Neural crest cell (in vitro differentiated cells): ENCODE measurements around the gene ABCA6. TPM values are rescaled to one million over a fixed set of nuclear protein-coding genes. Genes with fewer than 3 reads are reported as not detected.

Experiments
- DNase-seq: peaks from one replicate; pipeline ENCODE4 v3.0.0; 2021; ENCODE audit warnings: low read depth, mixed read lengths, low spot score
- H3K27ac Mint-ChIP-seq: one replicate; pipeline ENCODE4 v1.8.0; 2021; ENCODE audit warnings: mild to moderate bottlenecking, mixed read lengths; ENCODE audit not compliant: unreplicated experiment
- H3K27me3 Mint-ChIP-seq: 2 replicates; pipeline ENCODE4 v1.8.0; 2021; ENCODE audit warnings: low read depth, mild to moderate bottlenecking, mixed read lengths
- H3K36me3 Mint-ChIP-seq: 2 replicates; pipeline ENCODE4 v1.8.0; 2021; ENCODE audit warnings: low read depth, mild to moderate bottlenecking, mixed read lengths
- H3K4me1 Mint-ChIP-seq: 2 replicates; pipeline ENCODE4 v1.8.0; 2021; ENCODE audit warnings: mixed read lengths
- H3K4me3 Mint-ChIP-seq: one replicate; pipeline ENCODE4 v1.8.0; 2021; ENCODE audit warnings: mild to moderate bottlenecking, mixed read lengths
- H3K9me3 Mint-ChIP-seq: 2 replicates; pipeline ENCODE4 v1.8.0; 2021; ENCODE audit warnings: mixed read lengths
- CTCF ChIP-seq: fragments of 200-600 bp; sonication (generic); conservative IDR thresholded peaks from 2 replicates; pipeline ENCODE4 v1.5.0; 2021; ENCODE audit warnings: antibody characterized with exemption, mild to moderate bottlenecking
- total RNA-seq: library from RNA; stranded (reverse); gene quantifications from 2 replicates; pipeline ENCODE4 v1.2.1, GENCODE V29; 2021

ABCA6 gene
- total RNA-seq, 1 donor from 2014 or later = 0.16 TPM

DNA sequence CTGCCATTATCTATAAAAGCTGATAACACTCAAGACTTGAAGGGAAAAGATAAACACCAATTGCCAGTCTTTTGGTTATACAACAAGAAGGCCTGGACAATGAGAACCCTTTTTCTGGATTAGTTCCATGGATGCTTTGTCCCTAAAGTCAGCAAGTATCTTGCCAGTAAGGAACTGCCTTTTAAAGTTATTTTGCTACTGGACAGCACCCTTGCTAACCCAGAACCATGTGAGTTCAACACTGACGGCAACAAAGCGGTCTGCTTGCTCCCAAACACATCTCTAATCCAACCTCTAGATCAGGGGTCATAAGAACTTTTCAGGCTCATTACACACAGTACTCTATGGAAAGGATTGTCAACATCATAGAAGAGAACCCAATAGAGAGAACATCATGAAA lies 25.3 kb upstream of the ABCA6 start:
- no peak overlapping the region for H3K27ac Mint-ChIP-seq
- DNase-seq = no peak
- peaks cover 2% of the 10 kb centered on the region for H3K36me3 Mint-ChIP-seq
- no peak overlapping the region for H3K4me3 Mint-ChIP-seq
- no peak for TF ChIP-seq CTCF
- H3K9me3 Mint-ChIP-seq = peaks cover 7% of the 10 kb centered on the region
- peaks cover 5% of the 10 kb centered on the region for H3K4me1 Mint-ChIP-seq
- H3K27me3 Mint-ChIP-seq = no peaks in the 10 kb centered on the region

DNA sequence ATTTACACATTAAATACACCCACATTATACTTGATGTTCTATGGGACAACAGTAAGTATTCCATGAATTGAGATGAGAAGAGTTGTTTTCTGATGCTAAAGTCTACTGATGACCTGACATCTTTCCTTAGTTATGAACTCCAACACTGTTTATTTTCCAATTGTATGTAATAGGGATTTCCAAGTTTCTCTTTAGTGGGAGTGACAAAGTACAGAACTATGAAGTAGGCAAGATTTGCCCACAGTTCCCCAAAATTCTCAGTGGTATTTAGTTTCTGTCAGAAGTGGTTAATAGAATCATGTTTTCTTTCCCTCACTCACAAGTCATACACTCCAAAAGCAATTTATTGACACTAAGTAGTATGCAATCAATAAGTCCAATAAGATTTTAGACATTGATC lies 22.5 kb upstream of the ABCA6 start:
- Mint-ChIP-seq H3K9me3 (peaks cover 7% of the 10 kb centered on the region), H3K27me3 (no peaks in the 10 kb centered on the region), H3K4me3 (no peak overlapping the region), H3K36me3 (peaks cover 2% of the 10 kb centered on the region), H3K27ac (no peak overlapping the region), H3K4me1 (peaks cover 5% of the 10 kb centered on the region)
- DNase-seq = no peak
- no peak for TF ChIP-seq CTCF

GRCh38 chr17:69159418-69159817 lies 17.7 kb upstream of the ABCA6 start:
- Mint-ChIP-seq H3K27me3 (no peaks in the 10 kb centered on the region), H3K4me1 (no peaks in the 10 kb centered on the region)

DNA sequence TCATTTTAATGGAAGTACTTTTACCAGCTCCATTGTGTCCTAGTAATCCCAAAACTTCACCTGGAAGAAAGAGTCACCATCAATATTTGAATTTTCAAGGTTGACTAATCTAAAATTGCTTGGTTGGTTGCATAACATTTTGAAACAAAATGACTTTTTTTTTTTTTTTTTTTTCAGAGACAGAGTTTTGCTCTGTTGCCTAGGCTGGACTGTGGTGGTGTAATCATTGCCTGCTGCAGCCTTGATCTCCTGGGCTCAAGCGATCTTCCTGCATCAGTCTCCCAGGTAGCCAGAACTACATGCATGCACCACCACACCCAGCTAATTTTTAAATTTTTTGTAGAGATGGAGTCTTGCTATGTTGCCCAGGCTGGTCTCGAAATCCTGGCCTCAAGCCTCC lies 12.6 kb upstream of the ABCA6 start:
- no peak overlapping the region for H3K27ac Mint-ChIP-seq
- no peak for DNase-seq
- no peaks in the 10 kb centered on the region for H3K4me1 Mint-ChIP-seq
- peaks cover 3% of the 10 kb centered on the region for H3K9me3 Mint-ChIP-seq
- no peak for TF ChIP-seq CTCF
- no peak overlapping the region for H3K4me3 Mint-ChIP-seq
- peaks cover 2% of the 10 kb centered on the region for H3K36me3 Mint-ChIP-seq
- no peaks in the 10 kb centered on the region for H3K27me3 Mint-ChIP-seq

More at GRCh38 chr17:69159418-69159817, 17.7 kb upstream of the ABCA6 start:
- H3K36me3 Mint-ChIP-seq = no peaks in the 10 kb centered on the region
- H3K4me3 Mint-ChIP-seq = no peak overlapping the region
- DNase-seq = no peak
- no peak overlapping the region for H3K27ac Mint-ChIP-seq
- TF ChIP-seq CTCF = no peak
- no peaks in the 10 kb centered on the region for H3K9me3 Mint-ChIP-seq

- Mint-ChIP-seq H3K9me3 (peaks cover 3% of the 10 kb centered on the region), H3K27ac (no peak overlapping the region), H3K4me1 (no peaks in the 10 kb centered on the region), H3K36me3 (peaks cover 2% of the 10 kb centered on the region), H3K4me3 (no peak overlapping the region), H3K27me3 (no peaks in the 10 kb centered on the region)
- no peak for DNase-seq
- no peak for TF ChIP-seq CTCF
These were observed 8.6 kb upstream of the ABCA6 start for GRCh38 chr17:69150333-69150732.

- H3K4me1 Mint-ChIP-seq = peaks cover 1% of the 10 kb centered on the region
These were observed 5.8 kb upstream of the ABCA6 start for GRCh38 chr17:69147460-69147859.

More at GRCh38 chr17:69147460-69147859, 5.8 kb upstream of the ABCA6 start:
- no peaks in the 10 kb centered on the region for H3K27me3 Mint-ChIP-seq
- no peak for TF ChIP-seq CTCF
- DNase-seq = no peak
- peaks cover 2% of the 10 kb centered on the region for H3K36me3 Mint-ChIP-seq
- no peak overlapping the region for H3K4me3 Mint-ChIP-seq
- peaks cover 3% of the 10 kb centered on the region for H3K9me3 Mint-ChIP-seq
- H3K27ac Mint-ChIP-seq = no peak overlapping the region
